GM23338 (cell line): ENCODE measurements around the gene CCDC187.

ENCODE experiments used
- CREB1 ChIP-seq: fragments of 250-450 bp; sonication (Bioruptor Pico); IDR thresholded peaks from 2 replicates; pipeline ENCODE4 v1.5.0; 2020; ENCODE audit warnings: low read depth, mild to moderate bottlenecking, moderate library complexity
- EZH2 ChIP-seq: fragments of 200-600 bp; sonication (generic); IDR thresholded peaks from one replicate; pipeline ENCODE4 v1.8.0; 2017; ENCODE audit warnings: antibody characterized with exemption, mild to moderate bottlenecking, low read depth; ENCODE audit not compliant: unreplicated experiment
- POLR2AphosphoS5 ChIP-seq: IDR thresholded peaks from 2 replicates; pipeline ENCODE4 v1.6.1; 2016; ENCODE audit warnings: antibody characterized with exemption, low read depth
- REST ChIP-seq: IDR thresholded peaks from one replicate; pipeline ENCODE4 v1.6.1; 2018; ENCODE audit warnings: antibody characterized with exemption; ENCODE audit not compliant: unreplicated experiment
- STAT1 ChIP-seq: IDR thresholded peaks from one replicate; pipeline ENCODE4 v1.6.1; 2016; ENCODE audit warnings: antibody characterized with exemption; ENCODE audit not compliant: unreplicated experiment
- TF ChIP-seq, protein P1 (sequence below), 2 experiments: fragments of 200-600 bp in 1 of 2; sonication (generic) in 1 of 2; conservative IDR thresholded peaks; 2 replicates each; pipeline versions ENCODE4 v1.5.1 to v1.6.1; 2016 to 2017; ENCODE audit warnings: antibody characterized with exemption in 2 of 2, low read depth in 2 of 2, mild to moderate bottlenecking in 2 of 2, moderate library complexity in 1 of 2

DNA sequence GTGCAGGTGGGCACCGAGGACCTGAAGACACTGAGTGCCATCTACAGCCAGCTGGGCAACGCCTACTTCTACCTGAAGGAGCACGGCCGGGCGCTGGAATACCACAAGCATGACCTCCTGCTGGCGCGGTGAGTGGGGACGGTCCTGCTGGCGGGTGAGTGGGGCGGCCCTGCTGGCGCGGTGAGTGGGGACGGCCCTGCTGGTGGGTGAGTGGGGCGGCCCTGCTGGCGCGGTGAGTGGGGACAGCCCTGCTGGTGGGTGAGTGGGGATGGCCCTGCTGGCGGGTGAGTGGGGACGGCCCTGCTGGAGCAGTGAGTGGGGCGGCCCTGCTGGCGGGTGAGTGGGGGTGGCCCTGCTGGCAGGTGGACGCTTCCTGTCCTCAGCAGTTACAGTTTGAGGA is 30.6 kb upstream of the CCDC187 start:
- TF ChIP-seq, protein P1, sequence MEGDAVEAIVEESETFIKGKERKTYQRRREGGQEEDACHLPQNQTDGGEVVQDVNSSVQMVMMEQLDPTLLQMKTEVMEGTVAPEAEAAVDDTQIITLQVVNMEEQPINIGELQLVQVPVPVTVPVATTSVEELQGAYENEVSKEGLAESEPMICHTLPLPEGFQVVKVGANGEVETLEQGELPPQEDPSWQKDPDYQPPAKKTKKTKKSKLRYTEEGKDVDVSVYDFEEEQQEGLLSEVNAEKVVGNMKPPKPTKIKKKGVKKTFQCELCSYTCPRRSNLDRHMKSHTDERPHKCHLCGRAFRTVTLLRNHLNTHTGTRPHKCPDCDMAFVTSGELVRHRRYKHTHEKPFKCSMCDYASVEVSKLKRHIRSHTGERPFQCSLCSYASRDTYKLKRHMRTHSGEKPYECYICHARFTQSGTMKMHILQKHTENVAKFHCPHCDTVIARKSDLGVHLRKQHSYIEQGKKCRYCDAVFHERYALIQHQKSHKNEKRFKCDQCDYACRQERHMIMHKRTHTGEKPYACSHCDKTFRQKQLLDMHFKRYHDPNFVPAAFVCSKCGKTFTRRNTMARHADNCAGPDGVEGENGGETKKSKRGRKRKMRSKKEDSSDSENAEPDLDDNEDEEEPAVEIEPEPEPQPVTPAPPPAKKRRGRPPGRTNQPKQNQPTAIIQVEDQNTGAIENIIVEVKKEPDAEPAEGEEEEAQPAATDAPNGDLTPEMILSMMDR (conservative IDR thresholded peaks at IDR 0.05; ENCODE audit: low read depth in 2 of 2) = no peak
- TF ChIP-seq EZH2 (no peak), REST (no peak), STAT1 (no peak), POLR2AphosphoS5 (no peak), CREB1 (CRISPR knock-in tag) (no peak)
